ENCODE data around the gene ELFN1.

ELFN1 gene

DNA sequence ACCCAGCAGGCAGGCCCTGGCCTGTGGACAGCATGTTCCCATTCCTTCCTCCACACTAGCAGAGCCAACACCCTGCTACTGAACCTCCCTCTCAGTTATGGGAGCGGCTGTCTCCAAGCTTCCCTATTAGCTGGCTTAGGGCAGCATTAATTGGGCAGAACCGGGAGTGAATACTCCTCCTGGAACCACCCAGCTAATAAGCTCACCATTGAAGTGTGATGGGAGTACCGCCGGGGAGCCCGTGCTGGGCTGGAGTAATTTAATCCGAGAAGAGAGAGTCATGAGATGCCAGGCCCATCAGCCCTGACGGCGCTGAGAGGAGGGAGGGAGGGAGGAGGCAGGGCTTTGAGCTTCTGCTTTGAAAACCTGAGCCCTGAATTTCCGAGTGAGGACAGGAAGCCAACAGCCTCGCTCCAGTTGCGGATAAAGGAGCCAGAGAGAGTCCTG lies 31.8 kb upstream of the ELFN1 start:
- no peak for DNase-seq (ENCODE audit: low spot score)
- TF ChIP-seq, protein P1, sequence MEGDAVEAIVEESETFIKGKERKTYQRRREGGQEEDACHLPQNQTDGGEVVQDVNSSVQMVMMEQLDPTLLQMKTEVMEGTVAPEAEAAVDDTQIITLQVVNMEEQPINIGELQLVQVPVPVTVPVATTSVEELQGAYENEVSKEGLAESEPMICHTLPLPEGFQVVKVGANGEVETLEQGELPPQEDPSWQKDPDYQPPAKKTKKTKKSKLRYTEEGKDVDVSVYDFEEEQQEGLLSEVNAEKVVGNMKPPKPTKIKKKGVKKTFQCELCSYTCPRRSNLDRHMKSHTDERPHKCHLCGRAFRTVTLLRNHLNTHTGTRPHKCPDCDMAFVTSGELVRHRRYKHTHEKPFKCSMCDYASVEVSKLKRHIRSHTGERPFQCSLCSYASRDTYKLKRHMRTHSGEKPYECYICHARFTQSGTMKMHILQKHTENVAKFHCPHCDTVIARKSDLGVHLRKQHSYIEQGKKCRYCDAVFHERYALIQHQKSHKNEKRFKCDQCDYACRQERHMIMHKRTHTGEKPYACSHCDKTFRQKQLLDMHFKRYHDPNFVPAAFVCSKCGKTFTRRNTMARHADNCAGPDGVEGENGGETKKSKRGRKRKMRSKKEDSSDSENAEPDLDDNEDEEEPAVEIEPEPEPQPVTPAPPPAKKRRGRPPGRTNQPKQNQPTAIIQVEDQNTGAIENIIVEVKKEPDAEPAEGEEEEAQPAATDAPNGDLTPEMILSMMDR (IDR thresholded peaks at IDR 0.05; ENCODE audit: extremely low read depth, missing control alignments): no peak

DNA sequence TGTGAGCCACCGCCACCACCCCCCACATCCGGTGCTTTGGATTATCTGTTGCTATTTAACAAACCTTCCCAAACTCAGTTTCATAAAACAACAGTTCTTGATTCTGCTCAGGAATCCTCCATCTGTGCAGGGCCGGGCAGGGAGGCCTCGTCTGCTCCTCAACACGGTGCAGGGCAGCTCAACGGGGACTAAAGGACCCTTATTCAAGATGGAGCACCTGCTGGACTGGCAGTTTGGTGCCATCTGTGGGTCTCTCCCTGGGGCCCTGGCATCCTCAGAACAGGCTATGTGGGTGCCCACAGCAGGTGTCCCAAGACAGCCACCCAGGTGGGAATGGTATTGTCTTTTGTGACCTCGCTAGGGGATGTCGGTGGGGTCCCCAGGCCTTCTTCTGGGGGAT lies 31.0 kb upstream of the ELFN1 start:
- no peak for DNase-seq (ENCODE audit: low spot score)
- TF ChIP-seq, protein P1 (IDR thresholded peaks at IDR 0.05; ENCODE audit: extremely low read depth, missing control alignments): no peak

DNA sequence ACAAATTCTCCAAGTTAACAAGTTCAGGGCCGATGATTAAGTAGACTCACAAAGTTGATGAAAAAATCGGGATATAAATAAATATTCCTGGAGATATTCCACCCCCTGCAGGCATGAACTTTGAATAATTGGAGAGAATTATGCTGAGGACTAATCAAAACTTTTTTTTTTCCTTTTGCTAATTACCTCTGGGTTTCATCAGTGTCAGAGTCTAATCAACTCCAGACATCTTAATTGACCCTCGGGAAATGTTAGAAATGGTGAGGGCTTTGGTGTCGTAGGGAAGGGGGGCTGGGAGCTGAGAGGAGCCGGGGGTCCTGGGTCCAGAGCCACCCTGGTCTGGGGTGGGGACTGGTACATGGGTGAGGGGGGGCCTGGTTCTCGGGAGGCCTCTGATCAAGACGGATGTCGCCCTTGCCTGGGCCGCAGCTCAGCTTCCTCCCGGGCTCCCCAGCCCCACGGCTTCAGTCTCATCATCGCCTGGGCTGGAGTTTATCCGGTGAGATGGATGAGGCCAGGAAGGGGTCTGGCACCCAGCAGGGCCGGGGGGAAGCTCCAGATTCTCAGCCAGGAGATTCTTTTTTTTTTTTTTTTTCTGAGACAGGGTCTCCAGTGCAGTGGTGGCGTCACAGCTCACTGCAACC lies 30.4 kb upstream of the ELFN1 start:
- TF ChIP-seq, protein P1 (IDR thresholded peaks at IDR 0.05; ENCODE audit: extremely low read depth, missing control alignments): no peak
- DNase-seq (ENCODE audit: low spot score): no peak

DNA sequence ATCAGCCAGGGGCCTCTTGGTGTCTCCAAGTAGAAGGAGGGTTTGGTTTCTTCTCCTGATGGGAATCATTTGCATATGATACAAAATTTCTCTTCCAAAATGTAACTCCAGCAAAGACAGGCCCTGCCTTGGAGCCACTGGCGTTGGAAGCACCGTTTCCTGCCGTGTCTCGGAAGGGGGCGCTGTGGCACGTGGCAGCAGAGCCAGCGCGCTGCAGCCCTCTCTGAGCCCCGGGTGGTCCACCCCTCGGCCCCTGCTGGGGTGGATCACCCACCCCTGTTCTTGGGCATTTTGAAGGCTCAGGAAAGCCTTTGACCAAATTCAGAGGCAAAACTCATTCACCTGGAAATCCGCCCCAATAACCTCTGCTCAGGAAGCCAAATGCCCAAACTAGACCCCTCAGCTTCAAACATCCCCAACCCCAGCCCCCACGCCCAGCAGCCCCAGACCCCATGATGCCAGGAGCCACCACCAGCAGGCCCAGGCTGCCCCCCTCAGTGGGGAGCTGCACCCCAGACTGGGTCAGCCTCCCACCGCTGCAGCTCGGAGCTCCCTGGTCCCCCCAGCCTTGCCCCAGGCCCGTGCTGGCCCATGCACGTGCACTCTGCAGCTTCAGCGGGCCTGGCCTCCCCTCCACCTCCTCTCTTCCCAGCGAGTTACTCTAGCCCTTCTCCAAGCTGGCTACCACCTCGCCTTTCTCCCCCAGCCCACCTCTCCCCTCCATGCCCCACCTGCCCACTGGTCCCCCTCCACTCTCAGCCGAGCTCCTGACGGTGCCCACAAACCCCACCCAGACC lies 29.5 kb upstream of the ELFN1 start:
- TF ChIP-seq, protein P1 (IDR thresholded peaks at IDR 0.05; ENCODE audit: extremely low read depth, missing control alignments): no peak

DNA sequence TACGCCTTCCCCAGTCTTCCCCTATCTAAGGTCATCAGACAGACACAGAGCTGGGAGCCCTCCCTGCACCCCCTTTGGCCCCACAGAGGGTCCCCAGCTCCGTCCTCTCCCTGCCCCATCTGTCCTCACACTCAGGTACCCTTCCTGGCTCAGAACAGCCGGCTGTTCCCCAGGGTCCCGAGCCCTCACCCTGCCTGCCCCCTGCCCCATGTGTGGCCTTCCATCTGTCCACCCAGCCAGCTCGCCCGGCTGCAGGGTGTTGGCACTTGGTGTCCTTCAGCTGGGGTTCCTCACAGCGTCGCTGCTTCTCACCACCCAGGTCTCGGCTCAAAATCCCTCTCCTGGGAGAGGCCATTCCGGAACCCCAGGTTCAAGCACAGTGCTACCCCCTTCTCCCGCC lies 28.9 kb upstream of the ELFN1 start:
- TF ChIP-seq, protein P1 (IDR thresholded peaks at IDR 0.05; ENCODE audit: extremely low read depth, missing control alignments): no peak
- no peak for DNase-seq (ENCODE audit: low spot score)

More for the DNA sequence above, 29.5 kb upstream of the ELFN1 start:
- no peak for DNase-seq (ENCODE audit: low spot score)

DNA sequence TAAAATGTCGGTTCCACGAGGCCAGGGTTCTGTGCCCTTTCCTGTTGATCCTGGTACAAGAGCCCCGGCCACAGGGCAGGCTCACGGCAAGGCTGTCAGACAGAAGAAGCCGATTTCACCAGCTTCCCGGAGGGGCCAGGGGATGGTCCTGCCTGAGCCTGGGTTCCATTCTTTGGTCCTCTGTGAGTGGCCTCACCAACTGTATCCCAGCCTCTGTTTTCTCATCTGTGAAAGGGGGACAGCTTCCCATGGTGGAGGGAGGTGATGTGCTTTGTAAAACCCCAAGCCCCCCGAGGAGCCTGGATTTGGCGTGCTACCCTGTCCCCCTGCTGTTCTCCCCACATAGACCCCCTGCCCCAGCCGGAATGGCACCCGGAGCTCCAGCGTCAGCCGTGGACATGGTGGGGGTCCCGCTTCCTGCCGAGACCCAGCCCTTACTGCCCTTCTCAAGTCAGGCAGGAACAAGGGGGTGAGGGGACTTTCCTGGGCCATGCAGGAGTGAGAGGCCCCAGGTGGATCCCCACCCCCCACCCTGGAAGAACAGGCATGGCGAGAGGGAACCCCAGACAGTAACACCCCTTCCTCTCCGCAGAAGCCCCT lies 28.3 kb upstream of the ELFN1 start:
- TF ChIP-seq, protein P1 (IDR thresholded peaks at IDR 0.05; ENCODE audit: extremely low read depth, missing control alignments): no peak
- no peak for DNase-seq (ENCODE audit: low spot score)

DNA sequence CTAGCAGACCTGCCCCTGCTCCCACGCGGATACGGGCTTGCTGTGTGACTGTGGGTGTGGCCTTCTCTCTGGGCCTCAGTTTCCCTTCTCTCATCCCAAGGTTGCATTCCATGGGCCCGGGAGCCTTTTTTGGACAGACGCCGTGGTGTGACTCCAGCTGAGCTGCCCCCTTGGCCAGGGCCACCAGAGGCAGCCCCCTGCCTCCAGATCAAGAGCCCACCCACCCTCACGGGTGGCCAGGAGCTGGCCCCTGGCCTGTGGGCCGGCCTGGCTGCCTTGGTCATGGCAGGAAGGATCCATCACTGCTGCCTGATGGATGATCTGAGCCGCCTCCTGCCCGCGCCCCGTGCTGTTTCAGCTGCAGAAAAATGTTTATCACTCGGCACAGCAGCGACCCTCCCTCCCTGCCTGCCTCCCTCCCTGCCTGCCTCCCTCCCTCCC lies 27.8 kb upstream of the ELFN1 start:
- no peak for DNase-seq (ENCODE audit: low spot score)
- TF ChIP-seq, protein P1 (IDR thresholded peaks at IDR 0.05; ENCODE audit: extremely low read depth, missing control alignments): no peak
